ENCODE measurements around the gene EIF4E3.

- no peak for TF ChIP-seq POLR2A (IDR thresholded peaks at IDR 0.05)
- no peak for TF ChIP-seq CTCF (IDR thresholded peaks at IDR 0.05)
These were observed 95.9 kb downstream of the EIF4E3 start for GRCh38 chr3:71629289-71629688.
